Upper lobe of left lung (tissue), 4 donors: ENCODE measurements around the gene NTPCR.

Experiments used
- EP300 ChIP-seq, 4 donors: sonication (generic); formaldehyde crosslinking; IDR thresholded peaks; one replicate each; pipeline ENCODE4 v1.5.1; 2017; ENCODE audit warnings: antibody characterized with exemption in 4 of 4, control low read depth in 2 of 4
- POLR2A ChIP-seq, 4 donors: fragments of 450-650 bp; IDR thresholded peaks; one replicate each; pipeline ENCODE4 v1.5.1; 2016 to 2017; ENCODE audit warnings: antibody characterized with exemption in 4 of 4, mild to moderate bottlenecking in 2 of 4
- POLR2AphosphoS5 ChIP-seq, 2 donors: sonication (generic); formaldehyde crosslinking; IDR thresholded peaks; one replicate each; pipeline ENCODE4 v1.5.1; 2017; ENCODE audit warnings: antibody characterized with exemption in 2 of 2
- TF ChIP-seq, protein P1 (sequence below), 6 experiments: fragments of 450-650 bp in 4 of 6; fragments of 200-600 bp in 2 of 6; sonication (generic) in 2 of 6; IDR thresholded peaks; one replicate each; pipeline ENCODE4 v1.5.1; 2016 to 2019; ENCODE audit warnings: antibody characterized with exemption in 6 of 6

DNA sequence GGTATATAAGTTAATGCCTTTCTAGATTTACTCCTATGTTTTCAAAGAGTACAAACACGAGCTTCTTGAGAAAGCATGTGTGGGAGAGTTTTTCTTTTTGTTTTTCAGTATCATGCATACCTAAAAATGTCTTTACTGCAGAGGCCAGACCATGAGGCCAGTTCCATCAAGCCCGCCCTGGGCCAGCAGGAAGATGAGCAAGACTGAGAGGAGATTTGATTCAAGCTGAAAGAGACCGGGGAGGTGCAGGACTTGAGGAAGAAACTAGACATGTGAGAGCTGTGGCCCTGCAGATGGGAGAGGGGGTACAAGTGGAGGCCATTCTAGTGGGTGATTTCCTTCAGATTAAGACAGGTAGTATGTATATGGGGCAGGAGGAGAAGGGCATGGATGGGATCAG lies 33.4 kb upstream of the NTPCR start:
- TF ChIP-seq EP300 (IDR thresholded peaks at IDR 0.05) (no peak), POLR2AphosphoS5 (IDR thresholded peaks at IDR 0.05) (no peak), POLR2A (IDR thresholded peaks at IDR 0.05) (no peak)
- TF ChIP-seq, protein P1, sequence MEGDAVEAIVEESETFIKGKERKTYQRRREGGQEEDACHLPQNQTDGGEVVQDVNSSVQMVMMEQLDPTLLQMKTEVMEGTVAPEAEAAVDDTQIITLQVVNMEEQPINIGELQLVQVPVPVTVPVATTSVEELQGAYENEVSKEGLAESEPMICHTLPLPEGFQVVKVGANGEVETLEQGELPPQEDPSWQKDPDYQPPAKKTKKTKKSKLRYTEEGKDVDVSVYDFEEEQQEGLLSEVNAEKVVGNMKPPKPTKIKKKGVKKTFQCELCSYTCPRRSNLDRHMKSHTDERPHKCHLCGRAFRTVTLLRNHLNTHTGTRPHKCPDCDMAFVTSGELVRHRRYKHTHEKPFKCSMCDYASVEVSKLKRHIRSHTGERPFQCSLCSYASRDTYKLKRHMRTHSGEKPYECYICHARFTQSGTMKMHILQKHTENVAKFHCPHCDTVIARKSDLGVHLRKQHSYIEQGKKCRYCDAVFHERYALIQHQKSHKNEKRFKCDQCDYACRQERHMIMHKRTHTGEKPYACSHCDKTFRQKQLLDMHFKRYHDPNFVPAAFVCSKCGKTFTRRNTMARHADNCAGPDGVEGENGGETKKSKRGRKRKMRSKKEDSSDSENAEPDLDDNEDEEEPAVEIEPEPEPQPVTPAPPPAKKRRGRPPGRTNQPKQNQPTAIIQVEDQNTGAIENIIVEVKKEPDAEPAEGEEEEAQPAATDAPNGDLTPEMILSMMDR (IDR thresholded peaks at IDR 0.05): no peak
